ENCODE results near the gene HCRTR1.

The HCRTR1 gene

DNA sequence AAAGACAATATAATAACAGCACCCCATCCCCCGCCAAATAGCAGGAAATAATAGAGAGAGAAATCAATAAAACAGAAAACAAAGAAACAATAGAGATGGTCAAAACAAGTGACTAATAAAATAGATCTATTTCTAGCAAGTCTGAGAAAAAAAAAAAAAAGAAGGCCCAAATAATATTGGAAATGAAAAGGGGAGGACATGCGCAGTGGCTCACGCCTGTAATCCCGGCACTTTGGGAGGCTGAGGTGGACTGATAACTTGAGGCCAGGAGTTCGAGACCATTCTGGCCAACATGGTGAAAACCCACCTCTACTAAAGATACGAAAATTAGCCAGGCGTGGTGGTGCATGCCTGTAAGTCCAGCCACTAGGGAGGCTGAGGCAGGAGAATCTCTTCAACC, 18.5 kb upstream of the HCRTR1 start:
- DNase-seq (ENCODE audit: low spot score): no peak

DNA sequence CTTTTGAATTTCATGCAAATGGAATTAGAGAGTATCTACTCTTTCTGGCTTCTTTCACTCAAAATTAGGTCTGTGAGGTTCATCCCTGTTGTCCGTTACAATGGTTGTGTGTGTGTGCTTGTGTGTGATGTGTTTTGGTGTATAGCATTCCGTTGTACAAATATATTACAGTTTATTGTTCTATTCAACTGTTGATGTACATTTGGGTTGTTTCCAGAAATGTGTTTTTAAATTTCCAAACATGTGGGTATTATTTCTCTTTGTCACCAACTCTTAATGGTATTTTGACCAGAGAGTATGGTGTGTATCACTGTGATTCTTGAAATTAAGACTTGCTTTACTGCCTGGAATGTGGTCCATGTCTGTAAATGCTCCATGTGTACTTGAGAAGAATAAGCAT, 16.8 kb upstream of the HCRTR1 start:
- no peak for DNase-seq (ENCODE audit: low spot score)

GRCh38 chr1:31602081-31602480, 15.4 kb upstream of the HCRTR1 start:
- no peak for DNase-seq (ENCODE audit: low spot score)

DNA sequence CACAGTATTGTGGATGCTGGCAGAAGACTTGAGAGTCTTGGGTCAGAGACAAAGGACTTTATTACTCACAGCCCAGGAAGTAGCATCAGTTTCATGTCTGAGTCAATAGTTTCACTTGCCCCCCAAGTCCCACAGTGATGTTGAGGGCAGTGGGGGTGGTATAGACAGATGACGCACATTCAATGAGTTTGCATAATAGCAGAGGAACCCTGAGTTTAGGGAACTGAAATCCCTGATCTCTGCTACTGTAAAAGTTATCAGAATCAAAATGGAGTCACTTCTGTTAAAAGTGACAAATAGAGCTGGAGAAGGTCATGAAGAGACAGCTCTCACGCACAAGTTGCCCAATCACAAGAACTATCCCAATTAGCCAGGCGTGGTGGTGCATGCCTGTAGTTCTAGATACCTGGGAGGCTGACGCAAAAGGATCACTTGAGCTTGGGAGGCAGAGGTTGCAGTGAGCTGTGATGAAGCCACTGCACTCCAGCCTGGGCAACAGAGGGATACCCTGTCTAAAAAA, 11.5 kb upstream of the HCRTR1 start:
- DNase-seq (ENCODE audit: low spot score): no peak

DNA sequence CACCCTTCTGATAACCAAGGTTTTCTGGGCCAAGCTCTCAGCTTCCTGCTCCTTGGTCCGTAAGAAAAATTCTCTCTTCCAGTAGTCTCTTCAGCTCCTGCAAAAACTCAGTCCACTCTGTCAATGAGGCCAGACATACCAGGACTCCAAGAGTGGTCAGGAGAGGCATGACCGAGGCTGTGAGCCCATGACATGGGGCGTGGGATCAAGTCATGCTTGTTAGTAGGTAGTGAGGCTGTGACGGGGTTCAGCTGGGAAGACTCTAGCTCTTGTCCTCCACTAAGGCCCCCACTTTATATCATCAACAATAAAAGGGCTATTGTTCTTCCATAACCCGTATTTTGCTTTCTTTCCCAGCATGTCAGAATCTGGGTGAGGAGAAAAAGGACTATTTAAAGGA, 10.1 kb upstream of the HCRTR1 start:
- DNase-seq (ENCODE audit: low spot score): no peak

- no peak for DNase-seq (ENCODE audit: low spot score)
Observed at GRCh38 chr1:31609514-31610118, 7.9 kb upstream of the HCRTR1 start.

DNA sequence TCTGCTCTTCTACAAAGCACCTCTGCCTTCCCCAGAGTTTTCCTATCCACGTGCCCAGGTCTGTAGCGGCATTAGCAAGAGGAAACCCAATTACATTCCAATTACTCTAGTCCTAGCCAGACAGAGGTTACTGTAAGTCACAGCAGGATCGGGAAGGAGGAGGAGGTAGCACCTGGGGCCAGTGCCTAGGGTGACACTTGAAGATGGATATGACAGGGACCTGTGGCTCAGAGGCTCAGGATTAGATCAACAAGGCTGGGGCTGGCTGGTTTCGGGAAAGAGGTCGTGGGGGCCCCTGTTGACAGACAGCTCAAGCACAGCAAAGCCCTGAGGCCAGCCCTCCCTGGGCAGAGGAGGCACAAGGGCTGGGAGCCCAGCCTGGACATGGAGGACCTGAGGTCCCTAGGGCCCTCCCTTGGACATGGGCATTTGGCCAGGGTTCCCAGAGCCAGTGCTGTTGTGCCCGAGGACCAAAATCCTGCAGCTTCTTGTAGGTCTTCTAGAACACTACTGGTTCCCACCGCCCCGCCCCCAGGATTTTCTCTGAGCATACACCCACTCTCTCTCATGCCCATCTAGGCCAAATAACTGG, 3.0 kb upstream of the HCRTR1 start:
- no peak for DNase-seq (ENCODE audit: low spot score)

GRCh38 chr1:31615414-31615813, 2.1 kb upstream of the HCRTR1 start:
- no peak for DNase-seq (ENCODE audit: low spot score)

GRCh38 chr1:31615939-31616338, 1.6 kb upstream of the HCRTR1 start:
- no peak for DNase-seq (ENCODE audit: low spot score)

GRCh38 chr1:31617916-31618746, 642 bp downstream of the HCRTR1 start:
- DNase-seq (ENCODE audit: low spot score): no peak

- no peak for DNase-seq (ENCODE audit: low spot score)
Observed at GRCh38 chr1:31618916-31619846, 1.7 kb downstream of the HCRTR1 start.

DNA sequence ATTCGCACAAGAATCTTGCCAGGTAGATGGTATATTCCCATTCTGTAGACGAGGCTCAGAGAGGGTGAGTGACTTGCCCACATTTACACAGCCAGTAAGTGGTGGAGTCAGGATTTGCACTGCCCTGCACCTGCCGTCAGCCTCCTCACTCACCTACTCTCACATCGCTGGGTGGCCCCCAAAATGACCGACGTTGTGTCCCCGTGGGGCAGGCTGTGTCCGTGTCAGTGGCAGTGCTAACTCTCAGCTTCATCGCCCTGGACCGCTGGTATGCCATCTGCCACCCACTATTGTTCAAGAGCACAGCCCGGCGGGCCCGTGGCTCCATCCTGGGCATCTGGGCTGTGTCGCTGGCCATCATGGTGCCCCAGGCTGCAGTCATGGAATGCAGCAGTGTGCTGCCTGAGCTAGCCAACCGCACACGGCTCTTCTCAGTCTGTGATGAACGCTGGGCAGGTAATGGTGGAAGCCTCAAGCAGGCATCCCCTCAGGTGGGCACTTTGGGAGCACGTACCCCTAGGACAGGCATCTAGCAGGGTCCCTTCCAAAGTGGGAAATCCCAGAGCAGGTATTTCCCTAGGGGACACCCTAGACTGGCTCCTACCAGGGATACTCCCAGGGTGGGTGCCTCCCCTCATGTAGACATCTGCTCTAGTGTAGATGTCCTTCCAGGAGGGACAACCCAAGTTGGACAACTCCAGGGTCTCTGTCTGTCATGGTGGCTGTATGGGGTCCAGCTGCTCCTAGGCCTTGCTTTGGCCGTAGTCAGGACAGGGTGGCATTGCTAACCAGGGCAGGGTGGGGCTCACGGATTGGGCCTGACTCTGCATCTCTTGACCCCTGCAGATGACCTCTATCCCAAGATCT, 3.4 kb downstream of the HCRTR1 start:
- no peak for DNase-seq (ENCODE audit: low spot score)

DNA sequence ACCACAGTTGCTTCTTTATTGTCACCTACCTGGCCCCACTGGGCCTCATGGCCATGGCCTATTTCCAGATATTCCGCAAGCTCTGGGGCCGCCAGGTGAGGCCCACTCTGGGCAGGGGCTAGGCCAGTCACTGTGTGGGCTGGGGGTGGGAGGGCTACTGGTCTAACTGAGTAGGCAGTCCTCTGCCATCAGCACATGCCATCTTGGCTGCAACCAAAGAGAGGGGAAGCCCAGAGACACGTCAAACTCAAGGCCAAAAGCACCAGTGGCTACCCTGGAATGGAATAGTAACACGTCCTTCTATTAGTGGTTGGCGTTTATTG, 4.0 kb downstream of the HCRTR1 start:
- DNase-seq (ENCODE audit: low spot score): no peak

- no peak for DNase-seq (ENCODE audit: low spot score)
Observed at GRCh38 chr1:31621847-31622730, 4.6 kb downstream of the HCRTR1 start.

- no peak for DNase-seq (ENCODE audit: low spot score)
Observed at GRCh38 chr1:31623365-31623764, 5.9 kb downstream of the HCRTR1 start.

GRCh38 chr1:31624309-31624708, 6.8 kb downstream of the HCRTR1 start:
- no peak for DNase-seq (ENCODE audit: low spot score)

DNA sequence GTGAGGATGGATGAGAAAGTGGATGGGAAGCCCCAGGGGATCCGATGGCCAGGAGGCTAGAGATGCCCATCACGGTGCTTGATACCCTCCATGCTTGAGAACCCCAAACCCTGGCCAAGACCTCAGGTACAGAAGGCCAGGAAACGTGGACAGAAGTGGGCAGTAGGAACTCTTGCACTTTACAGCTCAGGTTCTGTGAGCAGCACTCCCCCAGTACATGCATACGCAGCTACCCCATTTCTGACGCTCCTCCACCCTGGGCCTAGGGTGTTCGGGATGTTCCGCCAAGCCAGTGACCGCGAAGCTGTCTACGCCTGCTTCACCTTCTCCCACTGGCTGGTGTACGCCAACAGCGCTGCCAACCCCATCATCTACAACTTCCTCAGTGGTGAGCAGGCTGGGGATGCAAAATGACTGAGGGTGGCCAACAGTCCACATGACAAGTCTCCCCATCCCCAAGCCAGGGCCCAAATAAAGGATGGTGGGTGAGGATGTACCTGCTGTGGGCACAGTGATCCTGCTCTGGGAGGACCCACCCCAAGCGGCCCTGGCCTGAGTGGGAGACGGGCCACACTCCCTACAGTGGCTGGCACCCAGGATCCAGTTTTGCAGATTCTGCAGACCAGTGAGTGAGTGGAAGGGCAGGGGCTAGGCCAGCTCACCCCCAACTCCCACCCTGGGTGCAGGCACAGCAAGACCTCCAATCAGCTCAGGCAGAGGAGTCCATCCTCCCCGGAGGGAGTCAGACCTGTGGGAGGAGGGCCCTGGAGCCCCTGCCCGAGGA, 7.4 kb downstream of the HCRTR1 start:
- no peak for DNase-seq (ENCODE audit: low spot score)

GRCh38 chr1:31625561-31626222, 8.2 kb downstream of the HCRTR1 start:
- DNase-seq (ENCODE audit: low spot score): no peak
